Activated gamma-delta T cell treated with Interleukin-2 at 50 U/mL for 16 hours (primary cell): ENCODE data around the gene SEC63.
"Not testable (repeated sequence)": the region's sequence is repeated elsewhere in the genome, so short reads cannot be mapped to it uniquely, and the experiment has no call there.

ENCODE experiments used
- DNase-seq: peaks from one replicate; pipeline ENCODE4 v3.0.0-alpha.2; 2020

SEC63 gene

GRCh38 chr6:107971181-107971580 lies 13.2 kb upstream of the SEC63 start:
- DNase-seq: no peak

GRCh38 chr6:107970255-107970654 lies 12.2 kb upstream of the SEC63 start:
- no peak for DNase-seq

DNA sequence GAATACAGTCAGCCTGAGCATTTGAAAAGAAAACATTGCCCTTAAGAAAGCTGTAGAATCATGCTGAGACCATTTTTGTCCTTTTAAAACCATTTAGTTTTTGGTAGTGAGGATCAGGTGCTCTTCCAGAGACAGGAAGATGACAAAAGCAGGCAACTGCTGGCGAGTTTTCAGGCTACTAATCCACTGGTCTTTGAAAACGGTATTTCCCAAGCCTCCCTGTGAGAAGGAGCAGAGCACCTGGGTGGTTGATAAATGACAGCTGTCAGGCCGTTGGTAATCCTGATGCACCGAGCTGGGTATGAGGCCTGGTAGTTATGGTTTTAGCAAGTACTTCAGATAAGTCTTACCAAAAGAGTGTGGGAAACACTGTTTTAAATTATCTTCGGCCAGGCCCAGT lies 10.1 kb upstream of the SEC63 start:
- no peak for DNase-seq

GRCh38 chr6:107965746-107966145 lies 7.7 kb upstream of the SEC63 start:
- DNase-seq: no peak

GRCh38 chr6:107962723-107963122 lies 4.7 kb upstream of the SEC63 start:
- no peak for DNase-seq

DNA sequence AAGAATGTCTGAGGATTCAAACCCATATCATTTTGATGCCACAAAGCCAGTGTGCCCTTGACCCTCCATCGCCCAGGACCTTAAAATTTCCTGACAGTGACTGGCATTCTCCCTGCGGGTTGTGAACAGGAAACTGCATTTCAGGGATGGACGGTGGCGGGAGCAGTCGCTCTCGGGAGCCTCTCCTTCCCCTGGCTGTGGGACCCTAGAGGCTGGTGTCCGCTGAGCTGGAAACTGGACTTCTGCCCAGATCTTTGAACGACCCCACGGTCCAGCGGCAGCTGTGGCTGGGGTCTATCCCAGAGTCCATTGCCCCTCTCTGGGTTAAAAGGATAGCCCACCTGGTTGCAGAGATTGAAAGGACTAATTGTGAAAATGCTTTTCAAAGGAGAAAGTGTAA lies 1.4 kb upstream of the SEC63 start:
- DNase-seq: no peak

- DNase-seq: not testable (repeated sequence)
Observed at GRCh38 chr6:107958689-107959362, 818 bp upstream of the SEC63 start.

DNA sequence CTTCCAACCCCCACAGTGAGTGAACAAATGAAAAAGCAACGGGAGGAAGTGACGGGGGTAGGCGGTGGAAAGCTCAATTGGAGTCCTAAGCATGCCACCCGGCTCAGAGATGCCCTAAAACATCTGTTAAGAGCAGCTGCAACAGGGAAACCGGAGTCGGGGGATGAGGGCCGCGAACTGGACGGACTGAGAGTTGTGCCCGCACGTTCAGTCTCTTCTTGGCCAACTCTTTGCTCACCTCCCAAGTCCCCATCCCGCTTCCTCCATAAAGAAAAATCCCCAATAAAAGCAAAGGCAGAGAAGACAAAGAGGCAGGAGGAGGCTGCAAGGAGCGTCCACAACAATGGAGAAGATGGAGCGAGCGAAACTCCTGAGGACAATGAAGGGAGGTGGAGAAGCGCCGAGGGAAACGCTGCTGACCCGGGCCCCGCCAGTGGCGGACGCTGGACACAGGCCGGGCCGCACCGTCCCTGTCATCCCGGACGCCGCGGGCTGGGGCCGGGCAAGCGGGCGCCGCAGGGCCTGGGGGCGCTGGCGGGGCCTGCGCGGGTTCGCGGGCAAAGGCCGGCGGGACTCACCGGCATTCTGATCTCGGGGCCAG lies 600 bp downstream of the SEC63 start:
- peak; percentile 44 for DNase-seq

GRCh38 chr6:107956586-107957307 lies 1.3 kb downstream of the SEC63 start:
- DNase-seq: no peak

DNA sequence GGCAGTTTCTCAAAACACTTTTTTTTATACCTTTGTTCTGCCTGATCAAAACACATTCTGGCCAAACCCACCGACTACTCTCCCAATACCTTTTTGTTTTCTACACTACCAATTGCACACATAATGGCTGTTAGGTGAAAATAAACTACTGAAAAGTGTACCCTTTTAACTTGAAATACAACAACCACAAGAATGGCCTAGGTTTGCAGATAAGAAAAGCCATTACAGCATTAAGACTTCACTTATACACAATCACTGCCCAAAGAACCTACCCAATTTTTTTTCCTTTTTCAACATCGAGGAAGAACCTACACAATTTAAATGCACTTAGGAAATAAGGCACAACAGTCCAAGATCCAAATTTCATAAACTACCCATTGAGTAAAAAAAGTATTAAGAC lies 1.8 kb downstream of the SEC63 start:
- DNase-seq: no peak

- not testable (repeated sequence) for DNase-seq
Observed at GRCh38 chr6:107953858-107954414, 4.1 kb downstream of the SEC63 start.

DNA sequence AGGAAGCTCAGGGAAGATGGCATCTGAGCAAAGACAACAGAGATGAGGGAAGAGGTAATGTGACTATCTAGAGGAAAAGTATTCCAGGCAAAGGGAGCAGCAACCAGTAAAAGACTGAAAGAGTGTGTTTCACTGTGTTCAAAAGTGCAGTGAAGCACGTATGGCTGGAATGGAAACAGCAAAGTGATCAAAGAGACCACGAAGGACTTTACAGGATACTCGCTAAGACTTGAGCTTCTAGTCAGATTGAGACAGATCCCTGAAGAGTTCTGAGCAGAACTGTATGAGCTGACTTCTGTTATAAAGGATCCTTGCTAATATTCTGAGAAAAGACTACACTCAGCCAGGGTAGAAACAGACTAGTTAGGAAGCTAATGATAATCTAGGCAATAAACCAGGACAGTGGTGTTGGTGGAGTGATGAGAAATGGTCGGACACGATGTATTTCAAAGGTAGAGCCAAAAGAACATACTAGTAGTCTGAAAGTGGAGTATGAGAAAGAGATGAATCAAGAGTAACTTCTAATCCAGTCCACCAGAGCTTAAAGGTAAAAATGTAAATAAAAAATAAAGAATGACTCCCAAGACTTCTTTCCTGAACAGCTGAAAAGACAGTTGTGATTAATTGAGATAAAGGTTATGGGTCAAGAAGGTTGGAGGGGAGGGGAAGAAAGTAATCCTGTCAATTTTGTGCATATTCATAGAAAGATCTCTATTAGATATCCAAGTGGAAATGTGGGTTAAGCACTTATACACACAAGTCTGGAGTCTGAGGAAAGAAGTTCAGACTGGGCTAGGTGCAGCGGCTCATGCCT lies 14.2 kb downstream of the SEC63 start:
- DNase-seq: no peak

DNA sequence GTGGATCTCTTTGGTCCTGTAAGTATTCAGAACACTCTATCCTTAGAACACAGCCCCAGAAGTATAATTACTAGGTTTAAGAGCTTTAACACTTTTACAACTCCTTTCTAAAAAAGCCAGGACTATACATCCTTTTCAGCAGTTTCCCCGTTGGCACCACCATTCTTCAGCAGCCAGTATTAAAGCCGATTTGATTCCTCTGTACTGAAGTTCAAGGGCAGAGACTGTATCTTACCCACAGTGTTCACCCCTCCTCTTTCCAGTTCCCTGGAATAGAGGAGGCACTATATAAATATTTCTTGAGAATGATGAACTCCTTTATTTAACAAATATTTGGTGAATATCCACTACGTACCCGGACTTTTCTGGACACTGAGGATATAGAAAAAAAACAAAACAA lies 15.9 kb downstream of the SEC63 start:
- DNase-seq: no peak

DNA sequence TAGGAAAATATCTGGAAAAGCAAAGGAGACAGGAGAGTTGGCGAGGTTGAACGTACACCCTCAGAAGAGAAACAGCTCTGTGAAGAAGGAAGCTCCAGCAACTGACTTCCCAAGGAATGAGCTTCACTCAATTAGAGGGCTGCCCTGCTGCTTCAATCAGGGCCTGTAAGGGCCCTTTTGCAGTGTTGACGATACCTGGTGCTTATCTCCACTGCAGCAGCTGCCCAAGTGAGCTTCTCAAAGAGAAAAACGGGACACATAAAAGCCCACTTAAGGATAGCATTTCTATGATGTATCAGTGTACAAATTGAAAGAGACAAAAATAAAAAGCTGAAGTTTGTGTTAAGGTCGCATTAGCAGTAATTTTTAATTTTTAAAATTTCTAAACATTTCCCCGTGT lies 16.4 kb downstream of the SEC63 start:
- no peak for DNase-seq

- no peak for DNase-seq
Observed at GRCh38 chr6:107941199-107941598, 16.8 kb downstream of the SEC63 start.

DNA sequence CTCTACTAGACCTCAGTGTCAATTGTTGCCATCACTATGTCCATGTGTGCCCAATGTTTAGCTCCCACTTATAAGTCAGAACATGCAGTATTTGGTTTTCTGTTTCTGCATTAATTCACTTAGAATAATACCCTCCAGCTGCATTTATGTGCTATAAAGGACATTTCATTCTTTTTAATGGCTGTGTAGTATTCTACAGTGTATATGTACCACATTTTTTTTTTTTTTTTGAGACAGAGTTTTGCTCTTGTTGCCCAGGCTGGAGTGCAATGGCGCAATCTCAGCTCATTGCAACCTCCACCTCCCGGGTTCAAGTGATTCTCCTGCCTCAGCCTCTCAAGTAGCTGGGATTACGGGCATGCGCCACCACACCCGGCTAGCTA lies 21.1 kb downstream of the SEC63 start:
- not testable (repeated sequence) for DNase-seq

DNA sequence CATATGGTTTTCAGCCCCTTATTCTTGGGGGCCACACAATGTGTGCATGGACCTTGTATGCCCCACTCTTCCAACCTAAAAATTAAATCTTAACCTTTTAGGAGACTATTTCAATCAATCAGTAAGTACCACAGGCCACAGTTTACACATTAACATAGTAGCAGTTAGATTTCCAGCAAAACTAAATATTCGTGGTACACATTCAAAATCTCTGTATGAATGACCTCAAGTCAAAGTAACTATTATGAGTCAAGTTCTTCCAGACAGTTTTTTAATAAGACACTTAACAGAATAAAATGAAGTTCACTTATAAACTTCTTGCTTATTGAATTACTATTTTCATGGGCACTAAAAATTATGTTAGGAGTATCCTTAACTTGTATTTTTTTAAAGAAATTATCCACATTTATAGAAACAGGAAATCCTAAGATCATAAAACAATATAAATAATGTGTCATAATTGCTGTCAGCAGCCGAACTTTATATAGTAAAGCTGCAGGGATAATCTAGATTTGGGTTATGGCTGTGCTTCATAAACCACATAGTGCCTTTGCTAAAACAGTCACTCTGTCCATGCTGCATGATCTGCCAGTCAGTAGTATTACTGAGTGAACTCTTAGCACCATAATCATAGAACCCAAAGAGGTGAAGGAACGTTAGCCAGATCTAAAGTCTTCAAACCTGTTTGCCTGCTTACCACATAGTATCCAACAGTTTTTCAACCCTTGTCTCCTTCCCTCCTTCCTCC lies 21.7 kb downstream of the SEC63 start:
- no peak for DNase-seq

GRCh38 chr6:107934229-107934628 lies 23.8 kb downstream of the SEC63 start:
- DNase-seq: not testable (repeated sequence)

- DNase-seq: no peak
Observed at GRCh38 chr6:107932580-107932979, 25.4 kb downstream of the SEC63 start.

- no peak for DNase-seq
Observed at GRCh38 chr6:107931894-107932293, 26.1 kb downstream of the SEC63 start.

- no peak for DNase-seq
Observed at GRCh38 chr6:107928984-107929383, 29.0 kb downstream of the SEC63 start.
